22Rv1 (cell line): ENCODE results near the gene MAGI1.

Source experiments
- ZFX ChIP-seq: fragments of 450-650 bp; IDR thresholded peaks from 2 replicates; pipeline ENCODE4 v1.6.1; 2017; ENCODE audit warnings: antibody characterized with exemption, borderline replicate concordance
- TF ChIP-seq, protein P1 (sequence below): fragments of 450-650 bp; IDR thresholded peaks from 2 replicates; pipeline ENCODE4 v1.5.1; 2017; ENCODE audit warnings: mild to moderate bottlenecking

- TF ChIP-seq, protein P1, sequence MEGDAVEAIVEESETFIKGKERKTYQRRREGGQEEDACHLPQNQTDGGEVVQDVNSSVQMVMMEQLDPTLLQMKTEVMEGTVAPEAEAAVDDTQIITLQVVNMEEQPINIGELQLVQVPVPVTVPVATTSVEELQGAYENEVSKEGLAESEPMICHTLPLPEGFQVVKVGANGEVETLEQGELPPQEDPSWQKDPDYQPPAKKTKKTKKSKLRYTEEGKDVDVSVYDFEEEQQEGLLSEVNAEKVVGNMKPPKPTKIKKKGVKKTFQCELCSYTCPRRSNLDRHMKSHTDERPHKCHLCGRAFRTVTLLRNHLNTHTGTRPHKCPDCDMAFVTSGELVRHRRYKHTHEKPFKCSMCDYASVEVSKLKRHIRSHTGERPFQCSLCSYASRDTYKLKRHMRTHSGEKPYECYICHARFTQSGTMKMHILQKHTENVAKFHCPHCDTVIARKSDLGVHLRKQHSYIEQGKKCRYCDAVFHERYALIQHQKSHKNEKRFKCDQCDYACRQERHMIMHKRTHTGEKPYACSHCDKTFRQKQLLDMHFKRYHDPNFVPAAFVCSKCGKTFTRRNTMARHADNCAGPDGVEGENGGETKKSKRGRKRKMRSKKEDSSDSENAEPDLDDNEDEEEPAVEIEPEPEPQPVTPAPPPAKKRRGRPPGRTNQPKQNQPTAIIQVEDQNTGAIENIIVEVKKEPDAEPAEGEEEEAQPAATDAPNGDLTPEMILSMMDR: no peak
- no peak for TF ChIP-seq ZFX
Observed at GRCh38 chr3:65564483-65564882, 474.2 kb downstream of the MAGI1 start.
